Gastrocnemius medialis (tissue), 4 donors: ENCODE data around the gene PRICKLE3.

Source experiments
- CTCF ChIP-seq, 5 experiments: fragments of 450-650 bp in 3 of 5; fragments of 200-600 bp in 2 of 5; sonication (generic) in 2 of 5; IDR thresholded peaks in 4 of 5; conservative IDR thresholded peaks in 1 of 5; 1 replicate in 4 of 5; 2 replicates in 1 of 5; pipeline ENCODE4 v1.5.1; 2016 to 2019; ENCODE audit warnings: antibody characterized with exemption in 5 of 5, mild to moderate bottlenecking in 3 of 5, moderate library complexity in 3 of 5
- POLR2A ChIP-seq, 2 donors: fragments of 450-650 bp; IDR thresholded peaks; one replicate each; pipeline ENCODE4 v1.6.1; 2017; ENCODE audit warnings: antibody characterized with exemption in 2 of 2, mild to moderate bottlenecking in 2 of 2, moderate library complexity in 2 of 2

- TF ChIP-seq POLR2A (IDR thresholded peaks at IDR 0.05), result no peak
- no peak for TF ChIP-seq CTCF (IDR thresholded peaks at IDR 0.05 in 4 of 5, conservative IDR thresholded peaks at IDR 0.05 in 1 of 5)
These were observed 2.4 kb downstream of the PRICKLE3 start for GRCh38 chrX:49183701-49184281.
